K562 (cell line): ENCODE measurements around the gene BRCC3. TPM values are rescaled to one million over a fixed set of nuclear protein-coding genes. Genes with fewer than 3 reads are reported as not detected.

Source experiments
- CC2D1A ChIP-seq: fragments of 450-650 bp; IDR thresholded peaks from 2 replicates; pipeline ENCODE4 v1.6.1; 2017; ENCODE audit warnings: mild to moderate bottlenecking
- CHD4 ChIP-seq: fragments of 200-600 bp; sonication (generic); IDR thresholded peaks from 3 replicates; pipeline ENCODE4 v1.6.1; 2012; ENCODE audit warnings: low read depth, mild to moderate bottlenecking, mixed read lengths, low read length, inconsistent platforms; ENCODE audit not compliant: insufficient read depth, insufficient replicate concordance, poor library complexity, severe bottlenecking
- CSDE1 ChIP-seq, 2 experiments: fragments of 450-650 bp; IDR thresholded peaks; 2 replicates each; pipeline ENCODE4 v1.6.1; 2016; ENCODE audit warnings: mild to moderate bottlenecking in 1 of 2
- CTCF ChIP-seq, 3 experiments: IDR thresholded peaks in 2 of 3; conservative IDR thresholded peaks in 1 of 3; 2 replicates each; pipeline ENCODE4 v1.5.1; 2011 to 2012; ENCODE audit warnings: low read length in 3 of 3, mild to moderate bottlenecking in 3 of 3, control low read depth in 2 of 3, improper control_type of control experiment in 1 of 3, inconsistent platforms in 1 of 3, low read depth in 1 of 3, mixed read lengths in 1 of 3, moderate library complexity in 1 of 3; ENCODE audit not compliant: insufficient read depth in 2 of 3
- DPF2 ChIP-seq: fragments of 450-650 bp; IDR thresholded peaks from 2 replicates; pipeline ENCODE4 v1.6.1; 2016
- HDAC8 ChIP-seq: fragments of 450-650 bp; IDR thresholded peaks from 2 replicates; pipeline ENCODE4 v1.6.1; 2016; ENCODE audit warnings: mild to moderate bottlenecking, missing genetic modification characterization, moderate library complexity, missing compliant biosample characterization
- HEY1 ChIP-seq: fragments of 250-450 bp; sonication (Bioruptor Pico); IDR thresholded peaks from 2 replicates; pipeline ENCODE4 v1.5.0; 2020; ENCODE audit warnings: mild to moderate bottlenecking, moderate library complexity, borderline replicate concordance
- HMG20B ChIP-seq: fragments of 250-450 bp; sonication (Bioruptor Pico); IDR thresholded peaks from 2 replicates; pipeline ENCODE4 v1.5.0; 2021; ENCODE audit warnings: mild to moderate bottlenecking
- KDM4B ChIP-seq, 2 experiments: fragments of 450-650 bp in 1 of 2; sonication (generic) in 1 of 2; IDR thresholded peaks; 2 replicates each; pipeline ENCODE4 v1.6.1; 2016 to 2017; ENCODE audit warnings: borderline replicate concordance in 2 of 2, antibody characterized with exemption in 1 of 2, low read depth in 1 of 2, mild to moderate bottlenecking in 1 of 2
- PHF20 ChIP-seq: fragments of 450-650 bp; IDR thresholded peaks from 2 replicates; pipeline ENCODE4 v1.6.1; 2018; ENCODE audit not compliant: partially characterized antibody
- PKNOX1 ChIP-seq: fragments of 450-650 bp; IDR thresholded peaks from 2 replicates; pipeline ENCODE4 v1.6.1; 2016
- PTRF ChIP-seq: fragments of 450-650 bp; IDR thresholded peaks from 2 replicates; pipeline ENCODE4 v1.6.1; 2016; ENCODE audit warnings: mild to moderate bottlenecking, missing genetic modification characterization, missing compliant biosample characterization
- PTTG1 ChIP-seq: fragments of 450-650 bp; IDR thresholded peaks from 2 replicates; pipeline ENCODE4 v1.6.1; 2016; ENCODE audit warnings: low read depth, mild to moderate bottlenecking, missing genetic modification characterization, missing compliant biosample characterization
- SIN3B ChIP-seq: fragments of 450-650 bp; IDR thresholded peaks from 2 replicates; pipeline ENCODE4 v1.6.1; 2017; ENCODE audit warnings: low read depth, mild to moderate bottlenecking, moderate library complexity
- SREBF2 ChIP-seq: sonication (generic); formaldehyde crosslinking; IDR thresholded peaks from 2 replicates; pipeline ENCODE4 v1.4.0; 2020; ENCODE audit warnings: mild to moderate bottlenecking, missing genetic modification reagents
- STAG1 ChIP-seq: sonication (generic); formaldehyde crosslinking; IDR thresholded peaks from 2 replicates; pipeline ENCODE4 v1.5.0; 2020; ENCODE audit warnings: missing genetic modification reagents, borderline replicate concordance
- TAF1 ChIP-seq: IDR thresholded peaks from 2 replicates; pipeline ENCODE4 v1.6.1; 2011; ENCODE audit warnings: mild to moderate bottlenecking, low read length, moderate library complexity; ENCODE audit not compliant: insufficient read depth, control insufficient read depth, severe bottlenecking; ENCODE audit errors: extremely low read depth
- ZBTB7A ChIP-seq: IDR thresholded peaks from 2 replicates; pipeline ENCODE4 v1.6.1; 2011; ENCODE audit warnings: low read depth, mild to moderate bottlenecking, low read length, moderate library complexity, borderline replicate concordance; ENCODE audit not compliant: control insufficient read depth
- ZFP91 ChIP-seq: sonication (generic); formaldehyde crosslinking; IDR thresholded peaks from 2 replicates; pipeline ENCODE4 v1.8.0; 2022; ENCODE audit warnings: mild to moderate bottlenecking, missing genetic modification reagents
- ZNF24 ChIP-seq: fragments of 450-650 bp; IDR thresholded peaks from 2 replicates; pipeline ENCODE4 v1.6.1; 2016
- ZNF280A ChIP-seq: fragments of 450-650 bp; IDR thresholded peaks from 2 replicates; pipeline ENCODE4 v1.6.1; 2018; ENCODE audit warnings: mild to moderate bottlenecking, low read depth; ENCODE audit not compliant: partially characterized antibody
- ZNF347 ChIP-seq: fragments of 450-650 bp; formaldehyde crosslinking; IDR thresholded peaks from 2 replicates; pipeline ENCODE4 v1.4.0; 2020; ENCODE audit warnings: low read depth, mild to moderate bottlenecking, moderate library complexity
- polyA plus RNA-seq, 8 experiments: library from polyadenylated mRNA; depleted of rRNA in 4 of 8; stranded (reverse) in 5 of 8; unstranded in 3 of 8; fragments of >200 nt; fragmentation: Nextera tagmentation in 2 of 8; fragmentation: Illumina TruSeq in 1 of 8; extraction: Ambion mirVana in 2 of 8; extraction: Trizol in 1 of 8; gene quantifications; 2 replicates each; pipeline versions ENCODE4 v1.2.1 to v1.2.3, GENCODE V29; 2011 to 2014; ENCODE audit warnings: inconsistent platforms in 1 of 8, missing spikeins in 1 of 8
- total RNA-seq, 7 experiments: library from RNA; depleted of rRNA in 6 of 7; stranded (reverse); fragments of >200 nt in 6 of 7; fragmentation: Illumina TruSeq in 2 of 7; extraction: Trizol in 2 of 7; gene quantifications; 2 replicates each; pipeline versions ENCODE4 v1.2.1 to v1.2.3, GENCODE V29; 2011 to 2021; ENCODE audit warnings: low replicate concordance in 1 of 7

Gene BRCC3
- total and polyA plus RNA-seq, 9 of the 15 experiments (the other 6 are each of a cell fraction or from before 2014, with no cell fraction given), result 9.6 to 44.8 (median 26.7) TPM

- no peak for TF ChIP-seq KDM4B (IDR thresholded peaks at IDR 0.05; ENCODE audit: borderline replicate concordance in 2 of 2, low read depth in 1 of 2)
- TF ChIP-seq CTCF (IDR thresholded peaks at IDR 0.05 in 2 of 3, conservative IDR thresholded peaks at IDR 0.05 in 1 of 3; ENCODE audit: insufficient read depth in 2 of 3, low read depth in 1 of 3, low read length in 3 of 3), result peak; percentile 60 to 69 (median 64)
- TF ChIP-seq STAG1 (CRISPR knock-in tag), result 0 out of 2 replicates have a peak, but pooled peaks have one; percentile 26
- TF ChIP-seq ZNF280A, result no peak
- no peak for TF ChIP-seq HMG20B
- no peak for TF ChIP-seq PTRF
- TF ChIP-seq PTTG1 (tag), result no peak
- no peak for TF ChIP-seq CHD4
- no peak for TF ChIP-seq ZFP91
- TF ChIP-seq ZNF347, result no peak
- no peak for TF ChIP-seq PKNOX1
- peak; percentile 36; the same call in 1 of the 2 replicates for TF ChIP-seq ZNF24
- no peak for TF ChIP-seq DPF2
- TF ChIP-seq SIN3B, result no peak
- no peak for TF ChIP-seq SREBF2 (CRISPR knock-in tag)
- no peak for TF ChIP-seq HDAC8 (tag)
- TF ChIP-seq CC2D1A, result 0 out of 2 replicates have a peak, but pooled peaks have one; percentile 40
- no peak for TF ChIP-seq PHF20
- no peak for TF ChIP-seq HEY1 (CRISPR knock-in tag)
- TF ChIP-seq CSDE1 (IDR thresholded peaks at IDR 0.05), result no peak
- no peak for TF ChIP-seq TAF1
- TF ChIP-seq ZBTB7A, result 0 out of 2 replicates have a peak, but pooled peaks have one; percentile 18
These were observed 15.0 kb downstream of the BRCC3 start (continued) for GRCh38 chrX:155086202-155086840.
